PFSK-1 (cell line): ENCODE measurements around the gene UGT1A7.

Source experiments
- POLR2AphosphoS5 ChIP-seq: IDR thresholded peaks from 2 replicates; pipeline ENCODE4 v1.6.1; 2012; ENCODE audit warnings: low read depth, mild to moderate bottlenecking, control low read depth, low read length, moderate library complexity
- REST ChIP-seq, 2 experiments: IDR thresholded peaks; 2 replicates each; pipeline versions ENCODE4 v1.6.1 to v1.8.0; 2011 to 2012; ENCODE audit warnings: low read depth in 2 of 2, low read length in 2 of 2, control low read depth in 1 of 2, inconsistent platforms in 1 of 2, mild to moderate bottlenecking in 1 of 2, moderate library complexity in 1 of 2; ENCODE audit not compliant: insufficient read depth in 1 of 2
- SIN3A ChIP-seq: IDR thresholded peaks from 2 replicates; pipeline ENCODE4 v1.6.1; 2012; ENCODE audit warnings: mild to moderate bottlenecking, low read length, moderate library complexity, borderline replicate concordance; ENCODE audit not compliant: insufficient read depth
- TAF1 ChIP-seq: IDR thresholded peaks from 2 replicates; pipeline ENCODE4 v1.6.1; 2012; ENCODE audit warnings: low read length, control low read depth, borderline replicate concordance; ENCODE audit not compliant: insufficient read depth

DNA sequence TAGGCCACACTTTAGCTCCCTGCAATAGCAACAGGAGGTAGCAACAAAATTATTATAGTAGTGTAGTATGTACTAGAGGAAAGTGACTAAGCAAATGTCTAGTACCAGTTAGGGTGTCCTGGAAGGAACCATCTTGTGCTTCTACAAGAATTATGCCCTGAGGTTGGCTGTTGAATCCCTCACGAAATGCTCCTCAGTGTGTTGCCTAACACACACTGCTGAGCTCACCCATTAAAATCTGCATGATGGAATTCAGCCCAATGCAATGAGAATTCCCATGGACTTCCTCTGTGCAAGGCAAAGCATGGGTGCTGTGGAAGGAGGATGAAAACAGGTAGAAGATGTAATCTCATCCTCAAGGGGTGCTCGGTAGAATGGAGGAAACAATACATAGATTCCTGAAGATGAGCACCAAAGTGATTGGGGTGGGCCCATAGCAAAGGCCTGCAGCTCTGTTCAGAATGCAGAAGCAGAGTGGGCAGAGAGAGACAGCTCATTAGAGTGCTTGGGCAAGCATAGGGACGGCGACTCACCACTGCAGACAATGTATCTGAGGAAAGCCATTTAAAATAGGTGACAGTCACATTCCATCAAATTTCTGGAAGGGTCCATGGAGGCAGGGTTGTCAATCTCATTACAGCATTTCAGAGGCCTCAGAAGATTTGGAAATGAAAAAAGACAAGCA is 1.2 kb upstream of the UGT1A7 start:
- TF ChIP-seq REST (IDR thresholded peaks at IDR 0.05; ENCODE audit: insufficient read depth in 1 of 2, low read depth in 2 of 2, low read length in 2 of 2) (no peak), TAF1 (no peak), POLR2AphosphoS5 (no peak), SIN3A (no peak)
